ENCODE measurements around the gene FARS2.
"Not testable (repeated sequence)": the region's sequence is repeated elsewhere in the genome, so short reads cannot be mapped to it uniquely, and the experiment has no call there.

FARS2 gene

GRCh38 chr6:5670811-5671561, 409.7 kb downstream of the FARS2 start:
- no peak for DNase-seq (ENCODE audit: low spot score)

GRCh38 chr6:5671601-5672559, 410.6 kb downstream of the FARS2 start:
- DNase-seq (ENCODE audit: low spot score), result no peak

- DNase-seq (ENCODE audit: low spot score), result no peak
Measured at GRCh38 chr6:5672581-5673011, 411.3 kb downstream of the FARS2 start.

- DNase-seq (ENCODE audit: low spot score), result no peak
Measured at GRCh38 chr6:5673019-5673790, 411.9 kb downstream of the FARS2 start.

GRCh38 chr6:5674141-5674540, 412.8 kb downstream of the FARS2 start:
- DNase-seq (ENCODE audit: low spot score), result no peak

- no peak for DNase-seq (ENCODE audit: low spot score)
Measured at GRCh38 chr6:5674721-5675120, 413.4 kb downstream of the FARS2 start.

- DNase-seq (ENCODE audit: low spot score), result no peak
Measured at GRCh38 chr6:5676701-5677100, 415.4 kb downstream of the FARS2 start.

GRCh38 chr6:5677219-5678000, 416.1 kb downstream of the FARS2 start:
- no peak for DNase-seq (ENCODE audit: low spot score)

- DNase-seq (ENCODE audit: low spot score), result no peak
Measured at GRCh38 chr6:5679270-5679669, 418.0 kb downstream of the FARS2 start.

- no peak for DNase-seq (ENCODE audit: low spot score)
Measured at GRCh38 chr6:5679691-5680090, 418.4 kb downstream of the FARS2 start.

GRCh38 chr6:5680095-5680494, 418.8 kb downstream of the FARS2 start:
- no peak for DNase-seq (ENCODE audit: low spot score)

- peak; percentile 28 for DNase-seq (ENCODE audit: low spot score)
Measured at GRCh38 chr6:5681480-5681879, 420.2 kb downstream of the FARS2 start.

GRCh38 chr6:5682530-5682929, 421.2 kb downstream of the FARS2 start:
- no peak for DNase-seq (ENCODE audit: low spot score)

GRCh38 chr6:5683747-5684146, 422.4 kb downstream of the FARS2 start:
- not testable (repeated sequence) for DNase-seq (ENCODE audit: low spot score)

GRCh38 chr6:5684320-5685053, 423.2 kb downstream of the FARS2 start:
- DNase-seq (ENCODE audit: low spot score), result no peak

GRCh38 chr6:5693225-5694145, 432.2 kb downstream of the FARS2 start:
- no peak for DNase-seq (ENCODE audit: low spot score)

- no peak for DNase-seq (ENCODE audit: low spot score)
Measured at GRCh38 chr6:5695260-5696245, 434.2 kb downstream of the FARS2 start.

GRCh38 chr6:5697508-5697907, 436.2 kb downstream of the FARS2 start:
- DNase-seq (ENCODE audit: low spot score), result no peak
